Measurements from ENCODE around the gene TENM4.

The TENM4 gene

DNA sequence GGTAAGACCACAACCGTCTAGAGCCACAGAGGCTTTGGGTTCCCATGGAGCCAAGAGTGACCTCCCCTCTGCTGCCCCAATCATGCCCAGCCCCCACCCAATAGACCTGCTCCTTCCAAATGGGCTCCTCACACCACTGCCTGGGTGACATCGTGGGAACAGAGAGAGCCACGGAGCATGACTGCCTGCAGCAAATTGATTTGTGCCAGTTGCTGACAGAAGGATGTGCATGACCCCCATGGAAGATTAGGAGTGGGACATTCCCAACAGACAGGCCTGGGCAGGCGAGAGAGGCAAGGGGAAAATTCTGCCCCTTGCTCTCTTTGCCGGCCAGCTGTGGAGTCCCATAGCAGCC is 88.5 kb downstream of the TENM4 start:
- no peak overlapping the region for H3K4me3 ChIP-seq (ENCODE audit: low read depth, low read length)
- CTCF ChIA-PET = no interaction called here
- no peak for DNase-seq (ENCODE audit: low read depth, low spot score)
- no peak for TF ChIP-seq CTCF (IDR thresholded peaks at IDR 0.05; ENCODE audit: insufficient read depth, low read length, missing control alignments)
- POLR2A ChIA-PET = no interaction called here

DNA sequence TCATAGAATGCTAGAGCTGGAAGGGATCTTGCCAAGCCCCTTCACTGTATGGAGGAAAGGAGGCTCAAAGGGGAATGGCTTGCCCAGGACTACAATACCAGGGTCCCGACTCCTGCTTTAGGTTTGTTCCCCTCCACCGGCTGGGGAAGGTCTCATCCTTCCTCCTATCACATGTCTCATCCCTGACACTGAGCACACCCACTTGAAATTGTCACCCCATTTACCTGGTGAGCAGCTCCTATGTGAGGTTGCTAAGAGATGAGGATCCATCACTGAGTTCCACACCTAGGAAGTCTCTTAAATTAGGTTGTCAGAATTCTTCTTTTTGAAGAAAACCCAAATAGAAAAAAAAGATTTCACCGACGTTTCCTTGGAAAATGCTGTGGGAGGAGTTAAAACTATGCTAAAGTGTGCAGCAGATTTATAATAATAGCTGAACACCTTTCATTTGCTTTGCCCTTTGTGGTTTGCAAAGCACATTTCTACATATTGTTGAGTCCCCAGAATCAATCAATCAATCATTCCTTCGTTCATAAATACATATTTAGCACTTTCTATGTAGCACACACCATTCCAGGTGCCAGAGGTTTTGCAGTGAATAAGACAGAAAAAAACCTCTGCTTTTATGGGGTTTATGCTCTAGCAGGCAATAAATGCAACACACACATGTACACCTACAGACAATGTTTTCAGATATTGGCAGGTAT is 91.7 kb downstream of the TENM4 start:
- no peak for TF ChIP-seq CTCF (IDR thresholded peaks at IDR 0.05; ENCODE audit: insufficient read depth, low read length, missing control alignments)
- DNase-seq (ENCODE audit: low read depth, low spot score) = no peak
- no peak overlapping the region for H3K4me3 ChIP-seq (ENCODE audit: low read depth, low read length)
- POLR2A ChIA-PET = no interaction called here
- CTCF ChIA-PET = interaction anchor here (1.0 kb wide), 1 partner anchor 52 kb away, joined by 3 read pairs; no protein-coding TSS in a partner anchor

- POLR2A ChIA-PET = no interaction called here
- no peak for TF ChIP-seq CTCF (IDR thresholded peaks at IDR 0.05; ENCODE audit: insufficient read depth, low read length, missing control alignments)
- no peak overlapping the region for H3K4me3 ChIP-seq (ENCODE audit: low read depth, low read length)
- no peak for DNase-seq (ENCODE audit: low read depth, low spot score)
- CTCF ChIA-PET = no interaction called here
Observed at GRCh38 chr11:79346021-79346420, 94.8 kb downstream of the TENM4 start.

DNA sequence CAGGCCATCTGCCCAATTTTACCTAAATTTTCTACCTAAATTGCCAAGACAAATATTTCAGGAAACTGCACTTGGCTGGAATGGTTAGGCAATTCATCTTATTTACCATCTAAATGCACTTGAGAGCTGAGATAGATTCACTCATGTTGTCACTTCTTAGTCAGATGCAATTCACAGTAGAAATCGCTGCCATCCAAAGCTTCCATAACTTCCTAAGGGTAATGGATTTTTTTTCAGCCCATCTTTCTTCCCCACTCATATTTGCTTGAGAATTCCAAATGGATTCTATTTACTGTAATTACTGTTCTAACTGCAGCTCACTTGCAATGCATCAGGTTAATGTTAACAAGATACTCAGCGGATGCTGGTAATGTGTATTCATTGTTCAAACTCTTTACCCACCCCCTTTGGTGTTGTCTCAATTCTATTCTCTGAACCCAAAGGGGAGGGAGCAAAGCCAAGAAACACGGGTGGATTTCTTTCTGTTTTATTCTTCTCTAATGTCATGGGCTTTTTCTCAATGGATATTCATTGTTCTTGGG is 96.0 kb downstream of the TENM4 start:
- TF ChIP-seq CTCF (IDR thresholded peaks at IDR 0.05; ENCODE audit: insufficient read depth, low read length, missing control alignments) = no peak
- no peak overlapping the region for H3K4me3 ChIP-seq (ENCODE audit: low read depth, low read length)
- no peak for DNase-seq (ENCODE audit: low read depth, low spot score)
- ChIA-PET CTCF (interaction anchor here (0.7 kb wide), 1 partner anchor 699 kb away, joined by 3 read pairs; no protein-coding TSS in a partner anchor), POLR2A (no interaction called here)

GRCh38 chr11:79342686-79343085 is 98.1 kb downstream of the TENM4 start:
- H3K4me3 ChIP-seq (ENCODE audit: low read depth, low read length) = no peak overlapping the region
- ChIA-PET CTCF (interaction anchor here (0.6 to 1.2 kb wide), 4 partner anchors 10 to 152 kb away, joined by 3 to 4 read pairs (median 3); no protein-coding TSS in a partner anchor), POLR2A (no interaction called here)
- DNase-seq (ENCODE audit: low read depth, low spot score) = no peak
- TF ChIP-seq CTCF (IDR thresholded peaks at IDR 0.05; ENCODE audit: insufficient read depth, low read length, missing control alignments) = no peak

DNA sequence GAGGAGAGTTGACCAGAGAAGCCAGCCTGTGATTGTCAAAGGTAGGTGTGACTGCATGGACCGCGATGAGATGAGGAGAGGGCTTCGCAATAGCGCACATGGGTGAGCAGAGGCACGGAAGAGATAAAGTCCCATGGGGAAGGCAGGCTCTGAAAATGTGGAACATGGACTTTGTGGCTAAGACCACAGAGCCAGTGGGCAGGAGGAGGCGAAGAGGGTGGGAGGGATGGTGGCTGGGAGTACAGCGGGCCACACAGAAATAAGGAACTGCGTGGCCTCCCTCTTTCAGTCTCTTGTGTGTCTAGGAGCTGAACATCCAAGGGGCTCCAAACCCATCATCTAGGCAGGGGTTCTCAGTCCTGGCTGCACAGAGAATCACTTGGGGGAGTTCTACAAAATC is 98.6 kb downstream of the TENM4 start:
- DNase-seq (ENCODE audit: low read depth, low spot score) = no peak
- H3K4me3 ChIP-seq (ENCODE audit: low read depth, low read length) = no peak overlapping the region
- POLR2A ChIA-PET = no interaction called here
- CTCF ChIA-PET = no interaction called here
- TF ChIP-seq CTCF (IDR thresholded peaks at IDR 0.05; ENCODE audit: insufficient read depth, low read length, missing control alignments) = no peak
